ENCODE results near the gene CDH2.

GRCh38 chr18:28123401-28124030, 53.4 kb downstream of the CDH2 start:
- TF ChIP-seq CTCF (IDR thresholded peaks at IDR 0.05) (no peak), POLR2A (IDR thresholded peaks at IDR 0.05) (no peak)

Measured in lower leg skin (tissue), 3 donors.